Stimulated activated CD8-positive, alpha-beta memory T cell treated with anti-CD3 and anti-CD28 coated beads, Interleukin-15, amount 100 ng/mL, for 48 hours (primary cell): ENCODE measurements around the gene INMT.

Experiments
- DNase-seq, 2 donors: peaks; one replicate each; pipeline ENCODE4 v3.0.0-alpha.2; 2020; ENCODE audit warnings: low read depth in 2 of 2

INMT gene

GRCh38 chr7:30752979-30753378, 1.0 kb downstream of the INMT start:
- DNase-seq, result no peak

- DNase-seq, result no peak
These were observed 2.5 kb downstream of the INMT start for GRCh38 chr7:30754315-30754877.

- DNase-seq, result no peak
These were observed 3.6 kb downstream of the INMT start for GRCh38 chr7:30755384-30756154.

- no peak for DNase-seq
These were observed 5.4 kb downstream of the INMT start for GRCh38 chr7:30757342-30757692.

- DNase-seq, result no peak
These were observed 8.7 kb downstream of the INMT start for GRCh38 chr7:30760514-30761213.

- no peak for DNase-seq
These were observed 9.6 kb downstream of the INMT start for GRCh38 chr7:30761214-30762156.

GRCh38 chr7:30764030-30764975, 12.4 kb downstream of the INMT start:
- no peak for DNase-seq

GRCh38 chr7:30765408-30765807, 13.5 kb downstream of the INMT start:
- DNase-seq, result no peak

GRCh38 chr7:30770845-30771173, 18.9 kb downstream of the INMT start:
- DNase-seq, result no peak

- DNase-seq, result peak; percentile 58 to 65
These were observed 19.4 kb downstream of the INMT start, which contains the start of gene MINDY4 for GRCh38 chr7:30771174-30771879. MINDY4 (plus strand) TSS chr7:30771417; CDS start chr7:30771494, 77 bp downstream.

GRCh38 chr7:30771880-30772425, 20.0 kb downstream of the INMT start:
- no peak for DNase-seq

GRCh38 chr7:30772984-30773383, 21.0 kb downstream of the INMT start:
- DNase-seq, result no peak

- DNase-seq, result no peak
These were observed 24.1 kb downstream of the INMT start for GRCh38 chr7:30775992-30776391.

GRCh38 chr7:30776971-30777370, 25.0 kb downstream of the INMT start:
- DNase-seq, result no peak

GRCh38 chr7:30778255-30779025, 26.5 kb downstream of the INMT start:
- DNase-seq, result no peak

- DNase-seq, result no peak
These were observed 27.6 kb downstream of the INMT start for GRCh38 chr7:30779574-30779973.

GRCh38 chr7:30780941-30781340, 29.0 kb downstream of the INMT start:
- DNase-seq, result no peak

GRCh38 chr7:30782690-30783089, 30.8 kb downstream of the INMT start:
- DNase-seq, result no peak

- DNase-seq, result no peak
These were observed 33.9 kb downstream of the INMT start for GRCh38 chr7:30785786-30786185.
